HepG2 (cell line): ENCODE measurements around the gene TMEM107. TPM values are rescaled to one million over a fixed set of nuclear protein-coding genes. Genes with fewer than 3 reads are reported as not detected.

Experiments used
- ATAD3A ChIP-seq: sonication (generic); formaldehyde crosslinking; IDR thresholded peaks from 2 replicates; pipeline ENCODE4 v1.4.0; 2020; ENCODE audit warnings: missing genetic modification reagents
- CEBPG ChIP-seq: IDR thresholded peaks from 2 replicates; pipeline ENCODE4 v1.6.1; 2016
- GABPA ChIP-seq, 2 experiments: IDR thresholded peaks; 2 replicates each; pipeline ENCODE4 v1.6.1; 2011 to 2016; ENCODE audit warnings: low read depth in 2 of 2, low read length in 1 of 2, missing biosample characterization in 1 of 2, missing genetic modification characterization in 1 of 2
- MTA3 ChIP-seq: sonication (generic); formaldehyde crosslinking; IDR thresholded peaks from 2 replicates; pipeline ENCODE4 v1.4.0; 2020; ENCODE audit warnings: missing genetic modification reagents
- ZBTB7A ChIP-seq: sonication (generic); formaldehyde crosslinking; IDR thresholded peaks from 2 replicates; pipeline ENCODE4 v1.8.0; 2022; ENCODE audit warnings: mild to moderate bottlenecking, missing genetic modification reagents
- ZFP37 ChIP-seq: sonication (generic); formaldehyde crosslinking; IDR thresholded peaks from 2 replicates; pipeline ENCODE4 v1.4.0; 2020; ENCODE audit warnings: missing genetic modification reagents, borderline replicate concordance
- ZFP82 ChIP-seq: sonication (generic); formaldehyde crosslinking; IDR thresholded peaks from 2 replicates; pipeline ENCODE4 v1.5.1; 2020; ENCODE audit warnings: mild to moderate bottlenecking, missing genetic modification reagents, borderline replicate concordance
- ZMAT3 ChIP-seq: sonication (generic); formaldehyde crosslinking; conservative IDR thresholded peaks from 2 replicates; pipeline ENCODE4 v1.7.0; 2021; ENCODE audit warnings: missing genetic modification reagents
- ZNF251 ChIP-seq: sonication (generic); formaldehyde crosslinking; IDR thresholded peaks from 2 replicates; pipeline ENCODE4 v1.9.0; 2021; ENCODE audit warnings: mild to moderate bottlenecking, missing genetic modification reagents
- ZNF256 ChIP-seq: sonication (generic); formaldehyde crosslinking; conservative IDR thresholded peaks from 2 replicates; pipeline ENCODE4 v1.4.0; 2020; ENCODE audit warnings: missing genetic modification reagents
- ZNF33A ChIP-seq: sonication (generic); formaldehyde crosslinking; IDR thresholded peaks from 2 replicates; pipeline ENCODE4 v1.5.1; 2020; ENCODE audit warnings: missing genetic modification reagents, mild to moderate bottlenecking, moderate library complexity, borderline replicate concordance
- ZNF510 ChIP-seq: sonication (generic); formaldehyde crosslinking; IDR thresholded peaks from 2 replicates; pipeline ENCODE4 v1.4.0; 2020; ENCODE audit warnings: low read depth, mild to moderate bottlenecking, missing genetic modification reagents
- ZNF670 ChIP-seq: sonication (generic); formaldehyde crosslinking; IDR thresholded peaks from 2 replicates; pipeline ENCODE4 v1.8.0; 2022; ENCODE audit warnings: mild to moderate bottlenecking, missing genetic modification reagents, borderline replicate concordance
- ZNF761 ChIP-seq: sonication (generic); formaldehyde crosslinking; conservative IDR thresholded peaks from 2 replicates; pipeline ENCODE4 v1.4.0; 2020; ENCODE audit warnings: mild to moderate bottlenecking, missing genetic modification reagents
- polyA plus RNA-seq, 8 experiments: library from polyadenylated mRNA; depleted of rRNA in 3 of 8; stranded (reverse) in 7 of 8; unstranded in 1 of 8; fragments of >200 nt; fragmentation: Illumina TruSeq in 4 of 8; extraction: Trizol in 4 of 8; gene quantifications; 2 replicates each; pipeline versions ENCODE4 v1.2.1 to v1.2.3, GENCODE V29; 2011 to 2016; ENCODE audit warnings: low read depth in 4 of 8, missing spikeins in 1 of 8, mixed read lengths in 1 of 8; ENCODE audit not compliant: insufficient read depth in 1 of 8
- total RNA-seq, 5 experiments: library from RNA; depleted of rRNA; stranded (reverse); fragments of >200 nt; fragmentation: Illumina TruSeq; extraction: Trizol; gene quantifications; 2 replicates each; pipeline ENCODE4 v1.2.3, GENCODE V29; 2016; ENCODE audit warnings: low read depth in 1 of 5
- TF ChIP-seq, protein P1 (sequence below): fragments of 450-650 bp; IDR thresholded peaks from 2 replicates; pipeline ENCODE4 v1.6.1; 2016
- TF ChIP-seq, protein P2 (sequence below): sonication (generic); formaldehyde crosslinking; IDR thresholded peaks from 2 replicates; pipeline ENCODE4 v1.5.0; 2020; ENCODE audit warnings: mild to moderate bottlenecking, missing genetic modification reagents
- TF ChIP-seq, protein P3 (sequence below): sonication (generic); formaldehyde crosslinking; conservative IDR thresholded peaks from 2 replicates; pipeline ENCODE4 v1.8.0; 2022; ENCODE audit warnings: low read depth, missing genetic modification reagents
- TF ChIP-seq, protein P4 (sequence below): sonication (generic); formaldehyde crosslinking; IDR thresholded peaks from 2 replicates; pipeline ENCODE4 v1.4.0; 2020; ENCODE audit warnings: missing genetic modification reagents; ENCODE audit errors: not compliant biosample characterization

The TMEM107 gene
- total and polyA plus RNA-seq, 2 of the 13 experiments (the other 11 are each of a cell fraction or from before 2014, with no cell fraction given), result 7.2 to 15.3 TPM

DNA sequence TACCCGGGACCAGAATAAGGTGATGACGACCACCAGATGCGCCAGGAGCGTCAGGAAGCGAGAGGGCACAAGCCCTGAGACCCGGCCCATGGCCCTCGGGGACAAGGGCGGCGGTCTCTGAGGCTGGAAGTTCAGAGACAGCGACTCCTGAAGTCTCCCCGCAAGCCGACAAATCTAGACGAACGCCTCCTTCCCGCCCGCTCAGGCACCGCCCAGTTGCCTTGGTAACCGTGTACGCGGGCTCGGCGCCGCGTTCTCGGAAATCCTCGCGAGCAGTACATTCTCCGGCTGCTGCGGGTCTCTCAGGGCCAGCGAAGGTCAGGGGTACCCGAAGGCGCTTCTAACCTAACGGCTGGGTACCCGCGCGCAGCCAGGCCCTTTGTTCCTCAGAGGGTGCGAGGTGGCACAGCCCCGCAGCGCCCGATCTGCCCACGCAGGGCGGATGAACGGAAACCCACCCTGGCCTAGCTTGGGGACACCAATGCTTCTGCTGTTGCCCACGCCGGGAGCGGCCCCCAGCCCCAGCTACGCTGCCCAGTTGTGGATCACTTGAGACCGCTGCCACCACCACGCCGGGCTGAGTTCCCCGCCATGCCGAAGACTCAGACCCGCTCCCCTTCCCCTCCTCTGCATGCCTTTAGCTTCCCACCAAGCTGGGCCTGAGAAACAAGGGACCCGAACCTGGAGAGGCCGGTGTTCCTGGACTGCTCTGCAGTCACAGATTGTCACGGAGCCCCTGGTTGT is at the start of gene TMEM107 (continued):
- TF ChIP-seq, protein P1, sequence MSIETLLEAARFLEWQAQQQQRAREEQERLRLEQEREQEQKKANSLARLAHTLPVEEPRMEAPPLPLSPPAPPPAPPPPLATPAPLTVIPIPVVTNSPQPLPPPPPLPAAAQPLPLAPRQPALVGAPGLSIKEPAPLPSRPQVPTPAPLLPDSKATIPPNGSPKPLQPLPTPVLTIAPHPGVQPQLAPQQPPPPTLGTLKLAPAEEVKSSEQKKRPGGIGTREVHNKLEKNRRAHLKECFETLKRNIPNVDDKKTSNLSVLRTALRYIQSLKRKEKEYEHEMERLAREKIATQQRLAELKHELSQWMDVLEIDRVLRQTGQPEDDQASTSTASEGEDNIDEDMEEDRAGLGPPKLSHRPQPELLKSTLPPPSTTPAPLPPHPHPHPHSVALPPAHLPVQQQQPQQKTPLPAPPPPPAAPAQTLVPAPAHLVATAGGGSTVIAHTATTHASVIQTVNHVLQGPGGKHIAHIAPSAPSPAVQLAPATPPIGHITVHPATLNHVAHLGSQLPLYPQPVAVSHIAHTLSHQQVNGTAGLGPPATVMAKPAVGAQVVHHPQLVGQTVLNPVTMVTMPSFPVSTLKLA, result no peak
- TF ChIP-seq CEBPG (no peak), ZNF510 (CRISPR knock-in tag) (no peak), ATAD3A (CRISPR knock-in tag) (no peak), MTA3 (CRISPR knock-in tag) (no peak), ZBTB7A (CRISPR knock-in tag) (peak; percentile 74), ZFP37 (CRISPR knock-in tag) (no peak), ZNF256 (CRISPR knock-in tag) (no peak; the same call in 1 of the 2 replicates), GABPA (IDR thresholded peaks at IDR 0.05; ENCODE audit: low read depth, low read length) (no peak), GABPA (CRISPR knock-in tag; IDR thresholded peaks at IDR 0.05; ENCODE audit: low read depth) (no peak), ZNF33A (CRISPR knock-in tag) (no peak), ZNF761 (CRISPR knock-in tag) (peak; percentile 78; the same call in 1 of the 2 replicates), ZMAT3 (no peak), ZNF251 (CRISPR knock-in tag) (no peak), ZNF670 (CRISPR knock-in tag) (no peak), ZFP82 (no peak)
- TF ChIP-seq, protein P2, sequence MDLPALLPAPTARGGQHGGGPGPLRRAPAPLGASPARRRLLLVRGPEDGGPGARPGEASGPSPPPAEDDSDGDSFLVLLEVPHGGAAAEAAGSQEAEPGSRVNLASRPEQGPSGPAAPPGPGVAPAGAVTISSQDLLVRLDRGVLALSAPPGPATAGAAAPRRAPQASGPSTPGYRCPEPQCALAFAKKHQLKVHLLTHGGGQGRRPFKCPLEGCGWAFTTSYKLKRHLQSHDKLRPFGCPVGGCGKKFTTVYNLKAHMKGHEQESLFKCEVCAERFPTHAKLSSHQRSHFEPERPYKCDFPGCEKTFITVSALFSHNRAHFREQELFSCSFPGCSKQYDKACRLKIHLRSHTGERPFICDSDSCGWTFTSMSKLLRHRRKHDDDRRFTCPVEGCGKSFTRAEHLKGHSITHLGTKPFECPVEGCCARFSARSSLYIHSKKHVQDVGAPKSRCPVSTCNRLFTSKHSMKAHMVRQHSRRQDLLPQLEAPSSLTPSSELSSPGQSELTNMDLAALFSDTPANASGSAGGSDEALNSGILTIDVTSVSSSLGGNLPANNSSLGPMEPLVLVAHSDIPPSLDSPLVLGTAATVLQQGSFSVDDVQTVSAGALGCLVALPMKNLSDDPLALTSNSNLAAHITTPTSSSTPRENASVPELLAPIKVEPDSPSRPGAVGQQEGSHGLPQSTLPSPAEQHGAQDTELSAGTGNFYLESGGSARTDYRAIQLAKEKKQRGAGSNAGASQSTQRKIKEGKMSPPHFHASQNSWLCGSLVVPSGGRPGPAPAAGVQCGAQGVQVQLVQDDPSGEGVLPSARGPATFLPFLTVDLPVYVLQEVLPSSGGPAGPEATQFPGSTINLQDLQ, result 0 out of 2 replicates have a peak, but pooled peaks have one; percentile 29
- TF ChIP-seq, protein P3, sequence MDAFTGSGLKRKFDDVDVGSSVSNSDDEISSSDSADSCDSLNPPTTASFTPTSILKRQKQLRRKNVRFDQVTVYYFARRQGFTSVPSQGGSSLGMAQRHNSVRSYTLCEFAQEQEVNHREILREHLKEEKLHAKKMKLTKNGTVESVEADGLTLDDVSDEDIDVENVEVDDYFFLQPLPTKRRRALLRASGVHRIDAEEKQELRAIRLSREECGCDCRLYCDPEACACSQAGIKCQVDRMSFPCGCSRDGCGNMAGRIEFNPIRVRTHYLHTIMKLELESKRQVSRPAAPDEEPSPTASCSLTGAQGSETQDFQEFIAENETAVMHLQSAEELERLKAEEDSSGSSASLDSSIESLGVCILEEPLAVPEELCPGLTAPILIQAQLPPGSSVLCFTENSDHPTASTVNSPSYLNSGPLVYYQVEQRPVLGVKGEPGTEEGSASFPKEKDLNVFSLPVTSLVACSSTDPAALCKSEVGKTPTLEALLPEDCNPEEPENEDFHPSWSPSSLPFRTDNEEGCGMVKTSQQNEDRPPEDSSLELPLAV (CRISPR knock-in tag), result no peak
- TF ChIP-seq, protein P4, sequence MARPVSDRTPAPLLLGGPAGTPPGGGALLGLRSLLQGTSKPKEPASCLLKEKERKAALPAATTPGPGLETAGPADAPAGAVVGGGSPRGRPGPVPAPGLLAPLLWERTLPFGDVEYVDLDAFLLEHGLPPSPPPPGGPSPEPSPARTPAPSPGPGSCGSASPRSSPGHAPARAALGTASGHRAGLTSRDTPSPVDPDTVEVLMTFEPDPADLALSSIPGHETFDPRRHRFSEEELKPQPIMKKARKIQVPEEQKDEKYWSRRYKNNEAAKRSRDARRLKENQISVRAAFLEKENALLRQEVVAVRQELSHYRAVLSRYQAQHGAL (CRISPR knock-in tag), result no peak
